Fibroblast of the aortic adventitia (primary cell): ENCODE data around the gene ELOB. TPM values are rescaled to one million over a fixed set of nuclear protein-coding genes. Genes with fewer than 3 reads are reported as not detected.

ENCODE experiments used
- DNase-seq: peaks from one replicate; pipeline ENCODE4 v3.0.0-alpha.2; 2010; ENCODE audit warnings: low read depth
- H3K4me3 ChIP-seq: 2 replicates; pipeline ENCODE4 v1.5.1; 2011; ENCODE audit warnings: low read depth, mild to moderate bottlenecking, control low read depth, low read length, moderate library complexity
- total RNA-seq: library from RNA; depleted of rRNA; stranded (reverse); fragments of >200 nt; gene quantifications from 2 replicates; pipeline ENCODE4 v1.2.3, GENCODE V29; 2012; ENCODE audit warnings: low replicate concordance
- TF ChIP-seq, protein P1 (sequence below): IDR thresholded peaks from 2 replicates; pipeline ENCODE4 v1.5.1; 2011; ENCODE audit warnings: mild to moderate bottlenecking, low read length, control low read depth, inconsistent platforms; ENCODE audit not compliant: insufficient read depth

ELOB gene
- total RNA-seq, 1 donor: 316 TPM

DNA sequence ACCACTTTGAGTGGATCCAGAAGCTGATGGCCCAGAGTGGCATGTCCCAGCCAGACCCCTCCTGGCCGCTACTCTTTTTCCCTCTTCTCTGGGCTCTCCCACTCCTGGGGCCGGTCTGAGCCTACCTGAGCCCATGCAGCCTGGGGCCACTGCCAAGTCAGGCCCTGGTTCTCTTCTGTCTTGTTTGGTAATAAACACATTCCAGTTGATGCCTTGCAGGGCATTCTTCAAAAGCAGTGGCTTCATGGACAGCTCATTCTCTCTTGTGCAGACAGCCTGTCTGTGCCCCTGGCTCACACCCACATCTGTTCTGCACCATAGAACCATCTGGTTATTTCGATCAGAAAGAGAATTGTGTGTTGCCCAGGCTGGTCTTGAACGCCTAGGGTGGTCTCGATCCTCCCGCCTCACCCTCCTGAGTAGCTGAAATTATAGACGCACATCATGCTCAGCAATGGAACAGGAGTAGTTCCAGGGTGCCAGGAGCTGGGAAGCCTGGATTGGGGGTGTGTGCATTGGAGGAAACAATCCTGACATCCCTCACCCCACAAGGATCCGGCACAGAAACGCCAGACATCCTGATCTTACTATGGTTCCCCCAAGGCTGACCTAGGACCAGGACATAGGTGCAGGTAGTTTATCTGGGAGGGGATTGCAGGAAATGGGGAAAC lies 44.5 kb upstream of the ELOB start:
- no peak overlapping the region for H3K4me3 ChIP-seq
- no peak for DNase-seq
- TF ChIP-seq, protein P1, sequence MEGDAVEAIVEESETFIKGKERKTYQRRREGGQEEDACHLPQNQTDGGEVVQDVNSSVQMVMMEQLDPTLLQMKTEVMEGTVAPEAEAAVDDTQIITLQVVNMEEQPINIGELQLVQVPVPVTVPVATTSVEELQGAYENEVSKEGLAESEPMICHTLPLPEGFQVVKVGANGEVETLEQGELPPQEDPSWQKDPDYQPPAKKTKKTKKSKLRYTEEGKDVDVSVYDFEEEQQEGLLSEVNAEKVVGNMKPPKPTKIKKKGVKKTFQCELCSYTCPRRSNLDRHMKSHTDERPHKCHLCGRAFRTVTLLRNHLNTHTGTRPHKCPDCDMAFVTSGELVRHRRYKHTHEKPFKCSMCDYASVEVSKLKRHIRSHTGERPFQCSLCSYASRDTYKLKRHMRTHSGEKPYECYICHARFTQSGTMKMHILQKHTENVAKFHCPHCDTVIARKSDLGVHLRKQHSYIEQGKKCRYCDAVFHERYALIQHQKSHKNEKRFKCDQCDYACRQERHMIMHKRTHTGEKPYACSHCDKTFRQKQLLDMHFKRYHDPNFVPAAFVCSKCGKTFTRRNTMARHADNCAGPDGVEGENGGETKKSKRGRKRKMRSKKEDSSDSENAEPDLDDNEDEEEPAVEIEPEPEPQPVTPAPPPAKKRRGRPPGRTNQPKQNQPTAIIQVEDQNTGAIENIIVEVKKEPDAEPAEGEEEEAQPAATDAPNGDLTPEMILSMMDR: no peak

DNA sequence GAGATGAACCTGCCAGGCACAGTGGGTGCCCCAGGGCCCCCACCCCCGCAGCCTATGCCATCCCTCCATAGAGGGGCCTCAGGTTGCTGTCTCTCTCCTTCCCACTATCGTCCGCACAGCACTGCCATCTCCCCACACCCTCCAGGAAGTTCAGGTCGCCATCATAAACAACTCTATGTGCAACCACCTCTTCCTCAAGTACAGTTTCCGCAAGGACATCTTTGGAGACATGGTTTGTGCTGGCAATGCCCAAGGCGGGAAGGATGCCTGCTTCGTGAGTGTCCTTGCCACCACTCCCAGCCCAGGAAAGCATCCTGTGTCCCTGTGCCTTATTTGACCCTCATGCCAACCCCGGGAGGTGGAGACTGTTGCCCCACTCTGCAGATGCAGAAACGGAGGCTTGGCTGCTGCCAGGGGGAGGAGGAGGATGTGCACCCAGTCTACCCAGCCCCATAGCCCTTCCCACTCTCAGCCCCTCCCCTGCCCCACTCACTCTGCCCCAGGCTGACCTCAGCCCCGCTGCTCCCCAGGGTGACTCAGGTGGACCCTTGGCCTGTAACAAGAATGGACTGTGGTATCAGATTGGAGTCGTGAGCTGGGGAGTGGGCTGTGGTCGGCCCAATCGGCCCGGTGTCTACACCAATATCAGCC lies 43.9 kb upstream of the ELOB start:
- no peak overlapping the region for H3K4me3 ChIP-seq
- DNase-seq: no peak
- TF ChIP-seq, protein P1: no peak

DNA sequence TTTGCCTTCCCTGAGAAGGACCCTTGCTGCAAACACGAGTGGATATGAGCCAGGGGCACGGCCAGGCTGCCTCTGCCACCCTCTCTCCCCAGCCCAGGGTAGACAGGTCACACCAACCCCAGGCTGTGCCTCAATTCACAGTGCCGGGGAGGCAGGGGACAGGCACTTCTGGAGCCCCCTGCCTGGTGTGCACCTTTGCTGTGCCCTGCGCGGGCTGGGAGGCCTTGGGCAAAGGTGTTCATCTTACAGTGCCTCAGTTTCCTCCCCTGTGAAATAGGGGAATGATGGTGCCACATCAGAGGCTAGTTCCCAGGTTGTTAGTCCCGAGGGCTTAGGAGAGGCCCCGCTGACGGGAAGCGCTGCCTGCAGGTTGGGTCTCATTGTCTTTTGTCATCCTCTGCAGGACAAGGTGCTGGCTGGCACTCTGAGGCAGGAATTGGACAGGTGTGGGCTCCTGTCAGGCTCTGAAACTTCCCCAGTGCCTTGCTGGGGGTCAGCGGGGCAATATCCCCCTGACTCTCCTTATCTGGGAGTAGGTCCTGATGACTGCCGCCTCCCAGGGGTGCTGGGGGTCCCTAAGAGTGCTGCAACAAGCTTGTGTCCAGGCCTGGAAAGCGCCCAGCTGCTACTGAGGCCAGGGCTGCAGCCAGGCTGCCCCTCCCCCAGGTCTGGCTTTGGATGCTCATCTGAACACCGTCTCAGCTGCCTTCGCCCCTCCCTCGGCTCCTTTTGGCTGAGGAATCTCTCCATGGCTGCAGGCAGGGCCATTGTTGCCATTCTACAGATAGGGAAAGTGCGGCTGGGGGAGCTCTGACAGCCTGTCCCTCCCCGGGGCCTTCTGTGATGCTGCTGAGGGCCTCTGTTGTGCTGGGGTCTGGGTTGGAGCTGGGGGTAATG lies 43.1 kb upstream of the ELOB start:
- no peak overlapping the region for H3K4me3 ChIP-seq
- TF ChIP-seq, protein P1: no peak
- DNase-seq: no peak

DNA sequence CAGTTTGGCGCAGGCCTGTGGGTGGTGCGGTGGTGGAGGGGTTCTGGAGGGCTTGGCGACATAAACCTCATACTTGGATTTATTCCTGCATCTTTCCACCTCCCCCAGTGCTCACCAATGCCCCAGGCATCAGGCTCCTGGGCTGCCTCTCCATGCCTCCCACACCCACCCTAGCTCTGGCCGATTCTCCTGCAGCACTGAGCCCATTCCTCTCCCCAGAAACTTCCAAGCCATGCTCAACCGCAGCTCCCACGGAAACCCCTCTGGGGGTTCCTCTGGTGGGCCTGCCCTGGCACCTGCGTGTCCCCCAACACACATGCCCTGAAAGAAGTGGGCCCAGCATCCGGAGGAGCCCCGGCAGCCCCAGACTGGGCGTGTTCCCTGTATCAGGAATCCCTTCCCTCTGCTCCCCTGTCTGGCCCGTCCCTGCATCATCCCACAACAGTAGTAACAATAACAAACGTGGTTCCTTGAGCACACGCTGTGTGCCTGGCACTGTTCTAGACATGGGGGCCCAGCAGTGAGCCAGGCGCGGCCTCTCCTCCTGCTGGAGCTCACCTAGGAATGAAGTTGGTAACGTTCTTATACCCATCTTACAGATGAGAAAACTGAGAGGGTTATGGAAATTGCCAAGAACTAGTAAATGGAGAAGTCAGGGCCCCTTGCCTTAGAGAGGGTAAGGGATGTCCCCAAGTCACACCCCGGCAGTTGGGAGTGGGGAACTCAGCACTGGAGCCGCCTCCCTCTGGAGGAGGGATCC lies 42.3 kb upstream of the ELOB start:
- no peak for DNase-seq
- no peak overlapping the region for H3K4me3 ChIP-seq
- TF ChIP-seq, protein P1: no peak

DNA sequence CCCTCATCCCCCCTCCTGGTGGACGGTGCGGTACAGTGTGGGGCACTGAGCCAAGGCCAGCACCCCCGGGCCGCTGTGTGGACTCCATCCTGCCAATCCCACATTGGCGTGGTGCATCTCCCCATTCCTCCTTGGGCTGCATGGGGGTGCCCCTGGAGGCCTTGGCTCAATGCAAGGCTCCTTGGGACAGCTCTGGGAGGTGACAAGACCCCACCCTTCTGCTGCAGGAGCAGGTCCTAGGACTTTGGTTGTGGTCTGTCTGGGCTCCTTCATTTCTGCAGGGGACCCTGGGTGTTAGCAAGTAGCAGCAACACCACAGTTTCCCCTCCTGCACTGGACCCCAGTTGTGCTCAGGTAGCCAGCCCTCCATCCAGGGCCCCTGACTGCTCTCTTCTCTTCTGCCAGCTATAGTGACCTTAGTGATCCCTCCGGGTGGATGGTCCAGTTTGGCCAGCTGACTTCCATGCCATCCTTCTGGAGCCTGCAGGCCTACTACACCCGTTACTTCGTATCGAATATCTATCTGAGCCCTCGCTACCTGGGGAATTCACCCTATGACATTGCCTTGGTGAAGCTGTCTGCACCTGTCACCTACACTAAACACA lies 41.3 kb upstream of the ELOB start:
- DNase-seq: no peak
- no peak overlapping the region for H3K4me3 ChIP-seq
- TF ChIP-seq, protein P1: no peak
